NCI-H82 treated with DMSO at 0.1 percent for 48 hours (cell line): ENCODE measurements around the gene LACRT.
"Not testable (repeated sequence)": the region's sequence is repeated elsewhere in the genome, so short reads cannot be mapped to it uniquely, and the experiment has no call there.

Experiments
- DNase-seq: peaks from one replicate; lab custom pipeline; 2025; ENCODE audit not compliant: unreplicated experiment; lab: John Stamatoyannopoulos, UW

The LACRT gene

GRCh38 chr12:54634795-54635194 lies at the start of gene LACRT:
Gene LACRT, minus strand, starts transcription at chr12:54634895. Its CDS starts 54 bp downstream, at chr12:54634841.
- DNase-seq: no peak

- DNase-seq: no peak
Observed at GRCh38 chr12:54683398-54683797, 48.7 kb upstream of the LACRT start.

DNA sequence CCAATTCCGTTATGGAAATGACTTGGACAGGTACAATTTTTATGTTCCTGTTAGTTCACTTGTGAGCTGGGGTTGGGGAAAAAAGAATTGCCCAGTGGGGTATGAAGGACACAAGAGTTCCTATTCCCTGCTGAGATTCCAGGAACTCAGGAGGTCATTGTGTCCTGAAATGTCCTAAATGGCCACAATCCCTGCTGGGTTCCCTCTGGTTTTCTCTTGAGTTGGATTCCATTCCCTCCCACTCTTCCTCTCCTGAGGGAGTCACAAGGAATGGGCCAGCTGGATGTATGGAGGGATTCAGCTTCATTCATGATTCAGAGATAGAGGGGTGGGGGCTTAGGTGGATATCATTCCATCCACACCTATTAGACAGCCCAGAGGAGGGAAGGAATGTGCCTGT lies 48.0 kb upstream of the LACRT start:
- DNase-seq: no peak

GRCh38 chr12:54680374-54680773 lies 45.7 kb upstream of the LACRT start:
- no peak for DNase-seq

DNA sequence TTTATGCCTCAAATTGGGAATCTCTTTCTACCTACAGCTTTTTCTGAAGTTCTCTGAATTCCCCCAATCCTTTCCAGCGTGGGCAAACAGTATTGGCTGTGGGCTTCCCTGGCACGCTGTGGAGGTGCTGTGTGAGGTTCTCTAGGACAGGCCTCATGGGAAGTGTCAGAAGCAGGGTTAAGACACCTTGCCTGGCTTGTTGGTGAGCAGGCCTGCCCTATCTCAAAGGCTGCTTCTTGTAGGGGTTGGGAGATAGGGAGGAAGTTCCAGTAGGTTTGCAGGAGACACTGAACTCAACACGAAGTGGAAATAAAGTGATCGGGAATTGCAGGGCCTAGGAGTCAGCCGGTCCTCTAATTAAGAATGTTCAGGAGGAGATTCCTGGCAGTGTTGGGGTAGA lies 43.4 kb upstream of the LACRT start:
- DNase-seq: no peak

- no peak for DNase-seq
Observed at GRCh38 chr12:54667945-54668344, 33.2 kb upstream of the LACRT start.

DNA sequence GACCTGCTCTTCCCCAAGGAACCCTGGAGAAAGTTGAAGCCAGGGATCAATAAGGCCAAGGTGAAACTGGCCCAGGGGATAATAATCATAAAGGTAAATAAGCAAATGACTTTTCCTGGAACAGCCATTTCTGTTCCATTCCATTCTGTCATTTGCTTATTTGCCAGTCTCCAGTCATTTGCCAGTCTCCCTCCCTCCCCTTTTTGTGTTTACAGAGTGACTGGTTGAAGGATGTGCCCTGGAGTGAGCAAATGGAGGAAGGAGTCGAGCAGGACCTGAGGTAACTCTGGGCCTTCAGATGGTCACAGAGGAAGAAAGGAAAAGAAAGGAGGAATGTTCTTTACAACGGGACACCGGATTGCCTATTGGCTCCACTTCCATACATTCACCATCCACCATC lies 31.3 kb upstream of the LACRT start:
- DNase-seq: no peak

DNA sequence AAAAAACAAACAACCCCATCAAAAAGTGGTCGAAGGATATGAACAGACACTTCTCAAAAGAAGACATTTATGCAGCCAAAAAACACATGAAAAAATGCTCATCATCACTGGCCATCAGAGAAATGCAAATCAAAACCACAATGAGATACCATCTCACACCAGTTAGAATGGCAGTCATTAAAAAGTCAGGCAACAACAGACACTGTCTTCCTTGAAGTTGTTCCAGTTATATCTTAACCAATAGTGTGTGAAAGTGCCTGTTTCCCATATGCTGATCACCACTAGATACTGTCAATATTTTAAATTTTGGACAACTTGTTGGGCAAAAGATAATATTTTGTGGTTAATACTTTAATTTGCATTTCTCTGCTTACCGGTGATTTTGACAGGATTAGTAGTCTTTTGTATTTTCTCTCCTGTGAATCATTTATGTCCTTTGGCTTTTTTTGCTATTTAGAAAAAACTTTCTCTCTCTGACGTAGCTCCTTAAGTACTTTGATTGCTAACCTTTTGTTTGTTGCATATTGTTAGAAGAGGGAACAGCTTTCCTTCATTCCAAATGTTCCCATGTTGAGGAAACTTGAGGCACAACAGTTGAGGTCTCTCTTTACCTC lies 30.4 kb upstream of the LACRT start:
- DNase-seq: not testable (repeated sequence)

DNA sequence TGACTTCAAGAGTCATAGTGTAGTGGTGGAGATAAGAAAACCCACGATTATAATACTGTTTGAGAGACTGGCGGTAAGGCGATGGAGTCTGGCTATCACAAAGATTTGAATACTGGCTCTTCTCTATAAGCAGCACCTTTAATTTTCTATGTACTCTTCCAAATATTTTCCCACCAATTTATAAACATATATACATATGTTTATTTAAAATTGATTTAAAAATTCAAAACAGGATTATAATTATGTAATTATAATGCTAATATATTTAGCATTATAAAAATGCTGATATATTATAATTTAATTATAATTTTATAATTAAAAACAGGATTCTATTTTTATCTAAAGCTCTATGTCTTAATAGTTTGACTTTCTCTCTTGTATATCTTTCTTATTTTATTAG lies 28.9 kb upstream of the LACRT start:
- DNase-seq: no peak

DNA sequence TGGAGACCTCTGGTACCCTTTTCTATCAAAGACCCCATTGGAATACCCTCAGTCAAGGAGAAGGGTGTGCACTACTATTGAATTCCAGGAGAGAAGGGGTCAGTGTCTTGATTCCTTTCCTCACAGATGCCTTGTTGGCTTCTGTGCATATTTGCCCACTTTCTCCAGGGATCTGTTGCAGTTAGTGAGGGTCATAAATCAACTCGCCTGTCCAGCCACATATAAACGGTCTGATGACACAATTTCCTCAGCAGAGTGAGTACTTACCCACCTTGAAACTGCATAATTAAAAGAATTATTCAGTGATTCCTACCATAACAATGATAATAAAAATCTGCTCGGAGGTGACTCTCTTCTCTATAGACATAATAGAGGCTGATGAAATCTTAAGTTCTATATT lies 27.3 kb upstream of the LACRT start:
- no peak for DNase-seq

- DNase-seq: no peak
Observed at GRCh38 chr12:54661048-54661447, 26.4 kb upstream of the LACRT start.

- no peak for DNase-seq
Observed at GRCh38 chr12:54660320-54660962, 25.7 kb upstream of the LACRT start.

GRCh38 chr12:54658306-54659264 lies 23.9 kb upstream of the LACRT start:
- no peak for DNase-seq

DNA sequence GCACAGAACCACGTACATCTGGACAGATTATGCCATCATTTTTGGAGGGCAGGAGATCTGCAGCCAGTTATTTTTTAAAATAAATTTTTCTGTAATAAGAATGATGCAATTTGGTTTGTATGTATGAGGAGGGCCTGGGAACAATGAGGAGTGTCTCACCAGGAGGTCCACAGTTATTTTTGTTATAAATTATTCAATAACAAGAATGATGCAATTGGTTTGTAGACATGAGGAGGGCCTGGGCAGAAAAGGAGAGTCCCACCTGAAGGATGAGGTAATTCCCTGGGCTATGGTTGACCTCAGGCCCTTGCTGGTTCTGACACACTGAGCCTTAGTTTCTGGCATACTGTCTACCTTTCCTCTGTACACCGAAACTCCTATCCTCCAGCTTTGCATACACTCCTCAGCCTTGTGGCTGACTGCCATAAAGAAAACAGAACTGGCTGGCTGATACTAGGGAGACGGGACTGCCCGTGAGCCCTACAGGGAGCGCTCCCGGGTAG lies 22.5 kb upstream of the LACRT start:
- no peak for DNase-seq

DNA sequence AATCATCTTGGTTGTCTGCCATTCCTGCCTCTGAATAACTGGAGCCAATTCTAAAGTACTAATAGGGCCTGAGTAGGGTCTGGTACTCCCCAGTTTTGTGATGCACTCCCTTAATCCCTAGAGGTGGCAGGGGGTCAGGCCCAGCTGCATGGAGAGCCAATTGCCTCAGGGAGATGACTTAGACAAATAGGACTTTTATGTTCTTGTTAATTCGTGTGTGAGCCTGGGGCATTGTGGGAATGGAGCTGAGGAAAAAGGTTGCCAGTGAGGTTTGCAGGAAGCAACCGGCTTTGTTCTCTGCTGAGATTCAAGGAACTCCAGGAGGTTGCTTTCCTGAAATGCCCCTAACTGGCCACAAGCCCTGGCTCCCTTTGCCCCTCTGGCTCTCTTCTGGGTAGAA lies 20.2 kb upstream of the LACRT start:
- DNase-seq: no peak

DNA sequence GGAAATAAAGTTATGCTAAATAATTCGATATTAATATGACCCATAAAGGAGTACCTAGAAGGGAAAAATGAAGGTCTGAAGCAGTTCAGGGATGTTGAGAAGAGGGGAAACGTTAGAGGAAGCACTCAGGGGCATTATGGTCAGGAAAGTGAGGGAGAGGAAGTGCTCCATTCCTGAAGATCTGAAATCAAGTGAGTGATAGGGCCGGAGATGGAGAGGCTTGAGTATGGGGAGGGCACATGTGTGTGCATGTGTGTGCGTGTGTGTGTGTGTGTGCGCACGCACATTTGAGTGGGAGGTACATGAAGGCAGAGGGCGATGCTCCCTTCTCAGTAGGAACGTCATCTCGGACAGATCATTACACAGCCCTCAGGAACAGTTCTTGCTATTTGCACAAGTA lies 18.3 kb upstream of the LACRT start:
- DNase-seq: no peak

DNA sequence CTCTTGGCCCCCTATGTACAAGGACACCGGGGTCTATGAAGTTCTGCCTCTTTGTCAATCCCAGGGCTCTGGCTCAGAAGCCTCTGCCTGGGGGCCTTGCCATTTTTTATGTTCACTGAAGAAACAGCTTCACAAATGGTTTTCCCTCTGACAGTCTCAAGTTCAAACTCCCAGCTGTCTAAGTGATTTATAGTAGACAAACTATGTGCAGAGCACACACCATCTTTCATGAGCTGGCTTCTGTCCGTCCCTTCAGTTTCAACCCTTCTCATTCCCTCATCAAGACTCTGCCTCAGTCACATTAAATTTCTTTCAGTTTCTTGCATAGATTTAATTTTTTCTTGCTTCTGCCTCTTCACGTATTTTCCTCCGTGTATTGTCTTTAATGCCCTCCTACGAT lies 16.2 kb upstream of the LACRT start:
- DNase-seq: no peak

- DNase-seq: no peak
Observed at GRCh38 chr12:54650409-54650808, 15.7 kb upstream of the LACRT start.

GRCh38 chr12:54649825-54650224 lies 15.1 kb upstream of the LACRT start:
- no peak for DNase-seq

DNA sequence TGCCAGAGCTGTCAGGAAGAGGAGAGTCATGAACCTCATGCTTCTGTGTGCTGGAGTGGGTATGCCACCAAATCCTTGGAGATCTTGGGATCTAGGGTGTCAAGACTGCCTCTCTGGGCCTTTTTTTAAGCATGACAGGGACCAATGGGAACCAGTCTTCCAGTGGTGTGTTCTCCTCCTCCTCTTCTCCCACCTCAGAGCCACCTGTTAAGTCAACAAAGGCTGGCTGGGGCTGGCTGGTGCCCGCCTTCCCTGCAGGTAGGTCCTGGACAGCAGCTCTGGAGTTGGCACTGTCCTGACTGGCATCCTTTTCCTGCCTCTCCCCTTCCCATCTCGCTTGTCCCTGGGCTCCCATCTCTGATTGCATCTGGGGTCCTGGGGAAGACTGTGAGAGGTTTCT lies 13.6 kb upstream of the LACRT start, which contains the start of gene DCD:
DCD (minus strand) TSS at position 101 of the 400 bp plus-strand sequence; CDS start at position 39, 62 bp downstream.
- DNase-seq: no peak

DNA sequence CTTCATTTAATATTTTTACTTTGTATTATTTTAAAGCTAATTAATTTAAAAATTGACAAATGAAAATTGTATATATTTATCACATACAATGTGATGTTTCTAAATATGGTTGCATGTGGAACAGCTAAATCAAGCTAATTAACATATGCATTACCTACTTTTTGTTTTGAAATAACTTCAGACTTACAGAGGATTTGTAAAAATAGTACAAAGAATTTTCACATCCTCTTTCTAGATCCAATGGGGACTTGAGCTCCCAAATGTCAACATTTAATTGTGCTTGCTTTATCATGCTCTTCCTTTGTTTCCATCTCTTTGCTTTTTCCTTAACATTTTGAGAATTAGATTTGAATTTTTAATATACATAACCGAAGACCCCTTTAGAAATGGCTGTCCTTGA lies 6.9 kb upstream of the LACRT start:
- DNase-seq: no peak

GRCh38 chr12:54641089-54641488 lies 6.4 kb upstream of the LACRT start:
- DNase-seq: no peak
